A673 (cell line): ENCODE measurements around the gene TMEM121. TPM values are rescaled to one million over a fixed set of nuclear protein-coding genes. Genes with fewer than 3 reads are reported as not detected.

Experiments
- BruUV-seq: library from RNA; stranded (reverse); fragments of 400-500 nt; replicated peaks from 2 replicates; lab custom pipeline; 2021; lab: Mats Ljungman, UMichigan
- CTCF ChIA-PET: fragments of 300-600 bp; sonication (Branson Sonifier 250); formaldehyde crosslinking; loops from one replicate; lab custom pipeline; 2022; ENCODE audit warnings: antibody characterized with exemption; lab: Charles Lee
- POLR2A ChIA-PET: fragments of 300-600 bp; sonication (Branson Sonifier 250); formaldehyde crosslinking; loops from one replicate; lab custom pipeline; 2022; ENCODE audit warnings: antibody characterized with exemption; ENCODE audit not compliant: low non-redundant PET; lab: Charles Lee
- DNase-seq: peaks from one replicate; pipeline ENCODE4 v3.0.0-alpha.2; 2015; ENCODE audit warnings: low spot score
- H3K27ac ChIP-seq: fragments of 200-600 bp; sonication (generic); 2 replicates; pipeline ENCODE4 v1.5.1; 2016; ENCODE audit warnings: mixed run types, low read depth, mild to moderate bottlenecking, mixed read lengths, antibody characterized with exemption, low read length; ENCODE audit not compliant: poor library complexity, severe bottlenecking
- H3K27me3 ChIP-seq: fragments of 200-600 bp; sonication (generic); replicated peaks from 2 replicates; pipeline ENCODE4 v1.6.1; 2017; ENCODE audit warnings: mixed run types, low read depth, mild to moderate bottlenecking, mixed read lengths, antibody characterized with exemption, low read length; ENCODE audit not compliant: insufficient read depth, poor library complexity
- H3K36me3 ChIP-seq: fragments of 200-600 bp; sonication (generic); 2 replicates; pipeline ENCODE4 v1.6.1; 2016; ENCODE audit warnings: mixed run types, mild to moderate bottlenecking, mixed read lengths, antibody characterized with exemption, low read length; ENCODE audit not compliant: insufficient read depth, poor library complexity, severe bottlenecking
- H3K4me1 ChIP-seq: fragments of 200-600 bp; sonication (generic); 2 replicates; pipeline ENCODE4 v1.6.1; 2017; ENCODE audit warnings: mixed run types, mild to moderate bottlenecking, mixed read lengths, antibody characterized with exemption, low read length; ENCODE audit not compliant: insufficient read depth, poor library complexity, severe bottlenecking
- H3K4me3 ChIP-seq: fragments of 200-600 bp; sonication (generic); 2 replicates; pipeline ENCODE4 v1.5.1; 2016; ENCODE audit warnings: low read depth, mixed run types, mild to moderate bottlenecking, mixed read lengths, low read length; ENCODE audit not compliant: poor library complexity, severe bottlenecking
- H3K9me3 ChIP-seq: fragments of 200-600 bp; sonication (generic); 2 replicates; pipeline ENCODE4 v1.6.1; 2016; ENCODE audit warnings: mixed run types, low read depth, mild to moderate bottlenecking, mixed read lengths, antibody characterized with exemption, low read length; ENCODE audit not compliant: poor library complexity, severe bottlenecking
- EZH2 ChIP-seq: fragments of 200-600 bp; sonication (generic); IDR thresholded peaks from 2 replicates; pipeline ENCODE4 v1.6.1; 2017; ENCODE audit warnings: borderline replicate concordance, low read depth, mild to moderate bottlenecking, mixed read lengths, antibody characterized with exemption, low read length; ENCODE audit not compliant: poor library complexity, severe bottlenecking
- intact Hi-C: fragments of 100-400 bp; cut with micrococcal nuclease; formaldehyde crosslinking; loops from one replicate; pipeline ENCODE4 v1.10.0; 2022; ENCODE audit not compliant: unreplicated experiment
- total RNA-seq: library from RNA; stranded (reverse); gene quantifications from 2 replicates; pipeline ENCODE4 v1.2.3, GENCODE V29; 2021
- TF ChIP-seq, protein P1 (sequence below): fragments of 300-800, 200-600 bp; sonication (generic); conservative IDR thresholded peaks from 2 replicates; pipeline ENCODE4 v1.5.1; 2017; ENCODE audit warnings: low read depth, mild to moderate bottlenecking, antibody characterized with exemption, low read length, moderate library complexity, mixed read lengths

TMEM121 gene
- total RNA-seq, 1 experiment from 2014 or later = 3.1 TPM

DNA sequence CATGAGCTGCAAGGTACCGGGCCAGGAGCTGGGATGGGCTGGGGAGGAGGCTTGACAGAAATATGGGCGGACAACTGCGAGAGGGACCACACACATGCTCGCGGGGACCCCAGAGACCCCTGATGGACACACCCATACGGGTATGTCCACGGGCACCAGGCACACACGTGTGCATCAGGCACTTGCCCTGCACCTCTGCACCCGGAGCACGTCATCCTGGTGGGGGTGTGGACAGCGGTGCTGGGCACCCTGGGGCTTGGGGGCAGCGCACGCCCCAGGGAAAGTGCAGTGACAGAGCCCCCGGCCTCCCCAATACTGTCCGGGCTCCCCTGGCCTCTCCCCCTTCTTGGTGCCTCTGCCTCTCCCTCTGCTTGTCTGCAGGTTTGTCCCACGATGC lies 41.4 kb upstream of the TMEM121 start:
- Histone ChIP-seq H3K36me3 (no peaks in the 10 kb centered on the region), H3K27me3 (no peaks in the 10 kb centered on the region), H3K27ac (no peak overlapping the region), H3K4me3 (no peak overlapping the region), H3K9me3 (no peaks in the 10 kb centered on the region), H3K4me1 (peaks cover 44% of the 10 kb centered on the region)
- BruUV-seq = no TSS peak
- ChIA-PET POLR2A (no interaction called here), CTCF (no interaction called here)
- intact Hi-C loops = no loop called here
- no peak for DNase-seq
- TF ChIP-seq, protein P1, sequence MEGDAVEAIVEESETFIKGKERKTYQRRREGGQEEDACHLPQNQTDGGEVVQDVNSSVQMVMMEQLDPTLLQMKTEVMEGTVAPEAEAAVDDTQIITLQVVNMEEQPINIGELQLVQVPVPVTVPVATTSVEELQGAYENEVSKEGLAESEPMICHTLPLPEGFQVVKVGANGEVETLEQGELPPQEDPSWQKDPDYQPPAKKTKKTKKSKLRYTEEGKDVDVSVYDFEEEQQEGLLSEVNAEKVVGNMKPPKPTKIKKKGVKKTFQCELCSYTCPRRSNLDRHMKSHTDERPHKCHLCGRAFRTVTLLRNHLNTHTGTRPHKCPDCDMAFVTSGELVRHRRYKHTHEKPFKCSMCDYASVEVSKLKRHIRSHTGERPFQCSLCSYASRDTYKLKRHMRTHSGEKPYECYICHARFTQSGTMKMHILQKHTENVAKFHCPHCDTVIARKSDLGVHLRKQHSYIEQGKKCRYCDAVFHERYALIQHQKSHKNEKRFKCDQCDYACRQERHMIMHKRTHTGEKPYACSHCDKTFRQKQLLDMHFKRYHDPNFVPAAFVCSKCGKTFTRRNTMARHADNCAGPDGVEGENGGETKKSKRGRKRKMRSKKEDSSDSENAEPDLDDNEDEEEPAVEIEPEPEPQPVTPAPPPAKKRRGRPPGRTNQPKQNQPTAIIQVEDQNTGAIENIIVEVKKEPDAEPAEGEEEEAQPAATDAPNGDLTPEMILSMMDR = no peak
- TF ChIP-seq EZH2 = no peak

DNA sequence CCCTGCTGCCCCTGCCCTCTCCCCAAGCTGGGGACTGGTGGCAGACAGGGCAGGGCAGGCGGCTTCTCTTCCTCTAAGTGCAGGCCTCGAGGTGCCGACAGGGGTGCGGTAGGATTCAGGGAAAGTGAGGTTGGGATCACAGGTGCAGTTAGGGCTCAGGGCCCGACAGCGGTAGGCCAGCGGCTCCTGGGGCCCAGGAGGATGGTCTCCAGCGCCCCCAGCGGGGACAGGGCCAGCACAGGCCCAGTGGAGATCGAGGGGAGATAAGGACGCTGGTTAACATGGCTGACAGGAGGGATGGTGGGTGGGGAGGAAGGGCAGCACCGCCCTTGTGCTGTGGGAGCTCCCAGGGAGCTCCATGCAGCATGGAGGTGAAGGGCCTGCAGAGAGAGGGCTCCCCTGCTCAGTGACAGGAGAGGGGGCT lies 40.6 kb upstream of the TMEM121 start:
- peak; percentile 64 for DNase-seq
- intact Hi-C loops = no loop called here
- BruUV-seq = no TSS peak
- no peak overlapping the region for H3K27ac ChIP-seq
- TF ChIP-seq, protein P1 = peak; percentile 39; the same call in 1 of the 2 replicates
- no peak for TF ChIP-seq EZH2
- H3K9me3 ChIP-seq = no peaks in the 10 kb centered on the region
- peaks cover 36% of the 10 kb centered on the region for H3K4me1 ChIP-seq
- POLR2A ChIA-PET = no interaction called here
- no peaks in the 10 kb centered on the region for H3K36me3 ChIP-seq
- CTCF ChIA-PET = no interaction called here
- no peaks in the 10 kb centered on the region for H3K27me3 ChIP-seq
- no peak overlapping the region for H3K4me3 ChIP-seq

DNA sequence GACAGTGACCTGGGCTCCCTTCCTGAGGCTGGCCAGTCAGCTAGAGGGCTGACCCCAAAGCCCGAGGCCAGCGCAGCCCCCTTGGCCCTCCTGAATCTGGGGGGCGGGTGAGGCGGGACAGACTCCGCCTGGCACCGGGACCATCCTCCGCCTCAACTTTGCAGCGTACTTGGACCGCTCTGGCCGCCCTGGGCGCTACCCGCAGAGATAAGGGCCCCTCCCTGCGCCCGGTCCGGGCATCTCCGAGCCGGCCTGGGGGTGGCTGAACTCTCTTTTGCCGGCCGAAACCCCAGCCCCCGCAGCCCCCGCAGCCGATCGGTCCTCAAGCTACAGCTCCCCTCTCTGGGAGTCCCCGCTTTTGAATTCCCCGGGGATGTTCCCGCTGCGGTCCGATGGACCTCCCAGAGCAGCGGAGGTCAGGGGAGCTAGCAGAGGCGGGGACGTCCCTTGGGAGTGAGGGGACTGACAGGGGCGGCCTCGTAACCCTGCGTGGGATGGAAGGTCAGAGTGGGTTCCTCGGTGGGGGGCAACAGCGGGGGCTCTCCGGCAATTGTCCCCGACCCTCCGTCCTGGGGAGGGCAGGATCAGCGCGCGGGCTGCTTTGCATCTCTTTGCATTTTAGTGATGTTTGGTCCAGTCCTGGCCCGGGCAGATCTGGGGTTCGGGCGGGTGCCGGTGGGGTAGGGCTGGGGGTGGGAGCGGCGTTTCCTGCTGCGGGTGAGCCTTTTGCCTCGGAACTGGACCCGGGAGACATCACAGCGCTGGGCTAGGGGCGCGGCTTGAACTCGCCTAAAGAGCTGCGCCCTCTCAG lies 40.0 kb upstream of the TMEM121 start, which contains the start of gene CRIP1:
Gene CRIP1 (plus strand): TSS at position 724 of the 811 bp plus-strand sequence. CDS start 374 bp downstream, outside the sequence.
- peaks cover 30% of the 10 kb centered on the region for H3K4me1 ChIP-seq
- no TSS peak for BruUV-seq

More for the DNA sequence above, 40.0 kb upstream of the TMEM121 start, which contains the start of gene CRIP1:
- no peak for DNase-seq
- ChIA-PET POLR2A (no interaction called here), CTCF (no interaction called here)
- peak within 1 kb of the TSS; percentile 58 for H3K4me3 ChIP-seq
- no peak for TF ChIP-seq EZH2
- TF ChIP-seq, protein P1 = 0 out of 2 replicates have a peak, but pooled peaks have one; percentile 0
- H3K36me3 ChIP-seq = no peaks in the 10 kb centered on the region
- no peaks in the 10 kb centered on the region for H3K27me3 ChIP-seq
- peak within 1 kb of the TSS; percentile 50 for H3K27ac ChIP-seq
- intact Hi-C loops = no loop called here
- H3K9me3 ChIP-seq = no peaks in the 10 kb centered on the region
